ENCODE data around the gene FAM170B. TPM values are rescaled to one million over a fixed set of nuclear protein-coding genes. Genes with fewer than 3 reads are reported as not detected.

FAM170B gene
- total RNA-seq, 1 donor from 2014 or later: not detected

GRCh38 chr10:49139846-49140195, 6.0 kb upstream of the FAM170B start:
- H3K27me3 ChIP-seq: no peaks in the 10 kb centered on the region
- no peak for DNase-seq
- H3K9me3 ChIP-seq: no peaks in the 10 kb centered on the region
- H3K4me1 ChIP-seq: peaks cover 17% of the 10 kb centered on the region
- peak overlapping the region; percentile 70 for H3K27ac ChIP-seq
- no peak overlapping the region for H3K4me3 ChIP-seq
- intact Hi-C loops (cut with DNase I): no loop called here
- TF ChIP-seq CTCF (IDR thresholded peaks at IDR 0.05): no peak
- H3K36me3 ChIP-seq: no peaks in the 10 kb centered on the region
- ATAC-seq: no peak

GRCh38 chr10:49139028-49139845, 5.4 kb upstream of the FAM170B start:
- ATAC-seq: peak; percentile 14
- no peak overlapping the region for H3K4me3 ChIP-seq
- no peaks in the 10 kb centered on the region for H3K27me3 ChIP-seq
- H3K36me3 ChIP-seq: no peaks in the 10 kb centered on the region
- peaks cover 17% of the 10 kb centered on the region for H3K4me1 ChIP-seq
- intact Hi-C loops (cut with DNase I): no loop called here
- H3K9me3 ChIP-seq: no peaks in the 10 kb centered on the region
- no peak for TF ChIP-seq CTCF (IDR thresholded peaks at IDR 0.05)
- no peak for DNase-seq
- peak overlapping the region; percentile 70 for H3K27ac ChIP-seq

GRCh38 chr10:49138361-49138891, 4.6 kb upstream of the FAM170B start:
- peaks cover 21% of the 10 kb centered on the region for H3K4me1 ChIP-seq
- peak overlapping the region; percentile 49 for H3K27ac ChIP-seq
- H3K4me3 ChIP-seq: no peak overlapping the region
- no peaks in the 10 kb centered on the region for H3K9me3 ChIP-seq
- TF ChIP-seq CTCF (IDR thresholded peaks at IDR 0.05): no peak
- H3K36me3 ChIP-seq: no peaks in the 10 kb centered on the region
- ATAC-seq: peak; percentile 6
- intact Hi-C loops (cut with DNase I): no loop called here
- no peak for DNase-seq
- H3K27me3 ChIP-seq: no peaks in the 10 kb centered on the region

- Histone ChIP-seq H3K27me3 (no peaks in the 10 kb centered on the region), H3K4me1 (peaks cover 21% of the 10 kb centered on the region), H3K36me3 (no peaks in the 10 kb centered on the region), H3K4me3 (no peak overlapping the region), H3K9me3 (no peaks in the 10 kb centered on the region), H3K27ac (no peak overlapping the region)
- DNase-seq (no peak), ATAC-seq (no peak)
- intact Hi-C loops (cut with DNase I): no loop called here
- no peak for TF ChIP-seq CTCF (IDR thresholded peaks at IDR 0.05)
Observed at GRCh38 chr10:49136525-49136924, 2.7 kb upstream of the FAM170B start.

- DNase-seq: no peak
- no peak for ATAC-seq
- Histone ChIP-seq H3K27ac (no peak overlapping the region), H3K4me3 (no peak overlapping the region), H3K9me3 (no peaks in the 10 kb centered on the region), H3K36me3 (no peaks in the 10 kb centered on the region), H3K4me1 (peaks cover 21% of the 10 kb centered on the region), H3K27me3 (no peaks in the 10 kb centered on the region)
- TF ChIP-seq CTCF (IDR thresholded peaks at IDR 0.05): no peak
- intact Hi-C loops (cut with DNase I): no loop called here
Observed at GRCh38 chr10:49135575-49136313, 1.9 kb upstream of the FAM170B start.
